GM21360 (cell line): ENCODE data around the gene RUNX3.
"Not testable (repeated sequence)": the region's sequence is repeated elsewhere in the genome, so short reads cannot be mapped to it uniquely, and the experiment has no call there.

Source experiments
- ATAC-seq: cut with Tn5 transposase; IDR thresholded peaks from one replicate; pipeline ENCODE4 v1.9.1; 2021; ENCODE audit warnings: mild to moderate bottlenecking, moderate library complexity; ENCODE audit not compliant: unreplicated experiment

The RUNX3 gene

DNA sequence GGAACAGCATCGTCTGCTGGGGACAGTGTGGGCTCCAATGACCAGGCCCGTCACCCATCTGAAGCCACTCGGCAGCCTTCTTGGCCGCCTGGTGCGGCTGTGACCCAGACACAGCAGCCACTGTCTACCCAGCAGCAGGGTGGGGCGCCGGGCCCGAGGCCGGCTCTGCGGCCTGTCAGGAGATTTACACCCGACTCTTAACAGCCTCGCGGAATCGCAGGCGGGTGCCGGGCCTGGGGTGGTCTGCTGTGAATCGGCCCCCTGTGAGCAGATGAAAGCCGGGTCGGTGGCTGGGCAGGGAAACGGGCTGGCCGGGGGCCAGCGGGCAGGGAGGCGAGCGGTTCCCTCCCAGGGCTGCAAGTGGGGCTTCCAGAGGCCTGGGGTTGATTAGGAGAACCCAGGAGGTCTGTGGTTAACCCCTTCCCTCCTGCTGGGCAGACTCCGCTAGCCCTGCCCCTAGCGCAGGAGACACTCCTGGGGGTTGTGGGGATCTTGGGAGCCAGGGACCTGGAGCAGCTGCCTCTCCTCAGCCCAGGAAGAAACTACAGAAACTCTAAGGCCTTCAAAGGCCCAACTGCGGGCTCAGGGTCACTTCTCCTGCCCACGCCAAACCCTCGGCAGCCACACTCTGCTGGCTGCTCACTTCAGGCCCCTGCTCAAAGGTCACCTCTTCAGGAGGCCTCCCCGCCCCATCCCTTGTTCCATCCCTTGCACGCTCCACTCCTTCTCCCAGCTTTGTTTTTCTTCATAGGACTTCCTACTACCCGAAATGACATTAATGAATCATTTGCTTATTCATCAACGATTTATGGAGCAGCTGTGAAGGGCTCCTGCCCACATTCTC is 15.6 kb downstream of the RUNX3 start:
- no peak for ATAC-seq

DNA sequence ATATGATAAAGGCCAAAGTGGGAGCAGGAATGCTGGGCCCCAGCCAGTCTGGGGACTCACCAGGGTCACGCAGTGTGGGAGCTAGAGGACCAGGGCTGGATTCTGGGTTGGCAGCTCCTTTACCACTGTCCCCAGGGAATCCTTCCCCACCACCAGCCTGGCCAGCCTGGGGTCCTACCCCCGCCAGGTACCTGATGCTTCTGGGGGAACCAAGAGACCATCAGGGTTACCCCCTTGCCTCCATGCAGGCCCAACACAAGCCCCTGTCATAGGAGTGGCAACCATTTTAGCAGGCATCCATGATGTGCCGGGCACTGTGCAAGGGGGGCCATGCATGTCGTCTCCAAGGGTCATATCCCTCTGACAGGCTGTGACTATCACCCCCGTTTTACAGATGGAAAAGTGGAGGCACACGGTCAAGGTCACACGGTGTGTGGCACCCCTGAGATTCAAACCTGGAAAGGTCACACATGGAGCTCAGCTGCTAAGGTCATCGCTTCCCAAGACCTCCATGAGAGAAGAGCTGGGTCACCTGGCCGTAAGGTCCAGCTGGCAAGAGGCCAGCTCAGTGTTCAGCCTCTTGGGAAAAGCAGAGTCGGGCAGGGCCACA is 16.4 kb downstream of the RUNX3 start:
- no peak for ATAC-seq

DNA sequence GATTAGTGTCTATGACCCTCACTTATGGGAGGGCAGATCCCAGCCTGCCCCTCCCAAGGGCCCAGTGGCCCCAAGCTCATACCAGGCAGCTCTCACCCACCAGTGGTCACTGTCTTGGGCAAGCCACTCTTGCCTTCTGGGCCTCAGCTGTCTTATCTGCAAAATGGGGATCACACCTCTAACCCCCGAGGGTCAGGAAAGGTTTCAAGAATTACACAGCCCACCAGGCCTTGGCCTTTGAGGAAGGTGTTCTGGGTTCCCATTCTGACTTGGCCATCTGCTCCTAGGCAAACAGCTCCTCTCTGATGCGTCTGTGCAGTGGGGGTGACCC is 16.8 kb downstream of the RUNX3 start:
- no peak for ATAC-seq

GRCh38 chr1:24912376-24913273 is 17.5 kb downstream of the RUNX3 start:
- no peak for ATAC-seq

DNA sequence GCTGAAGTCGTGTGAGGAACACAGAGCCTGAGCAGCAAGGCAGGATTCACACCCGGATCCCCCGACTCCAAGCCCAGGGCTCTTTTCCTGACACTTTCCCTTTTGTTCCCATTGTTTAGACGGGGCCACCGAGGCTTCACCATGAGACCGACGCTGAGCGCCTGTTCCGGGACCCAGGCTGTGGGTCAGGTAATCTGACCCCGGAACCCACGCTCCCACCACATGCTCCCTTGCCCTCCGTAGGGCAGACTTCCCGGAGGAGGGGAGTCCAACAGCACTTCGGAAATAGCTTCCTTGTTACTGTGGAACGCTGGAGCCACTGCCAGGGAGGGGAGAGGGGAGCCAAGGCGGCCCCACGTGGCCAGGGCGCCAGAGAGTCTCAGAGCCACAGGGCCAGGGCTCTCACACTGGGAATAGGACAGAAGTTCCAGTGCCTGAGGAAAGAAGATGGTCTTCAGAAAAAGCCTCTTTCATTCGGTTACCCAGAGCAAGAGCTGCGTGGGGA is 18.4 kb downstream of the RUNX3 start:
- ATAC-seq: no peak

- no peak for ATAC-seq
Observed at GRCh38 chr1:24910751-24911650, 19.1 kb downstream of the RUNX3 start.

GRCh38 chr1:24910210-24910609 is 19.9 kb downstream of the RUNX3 start:
- ATAC-seq: no peak

DNA sequence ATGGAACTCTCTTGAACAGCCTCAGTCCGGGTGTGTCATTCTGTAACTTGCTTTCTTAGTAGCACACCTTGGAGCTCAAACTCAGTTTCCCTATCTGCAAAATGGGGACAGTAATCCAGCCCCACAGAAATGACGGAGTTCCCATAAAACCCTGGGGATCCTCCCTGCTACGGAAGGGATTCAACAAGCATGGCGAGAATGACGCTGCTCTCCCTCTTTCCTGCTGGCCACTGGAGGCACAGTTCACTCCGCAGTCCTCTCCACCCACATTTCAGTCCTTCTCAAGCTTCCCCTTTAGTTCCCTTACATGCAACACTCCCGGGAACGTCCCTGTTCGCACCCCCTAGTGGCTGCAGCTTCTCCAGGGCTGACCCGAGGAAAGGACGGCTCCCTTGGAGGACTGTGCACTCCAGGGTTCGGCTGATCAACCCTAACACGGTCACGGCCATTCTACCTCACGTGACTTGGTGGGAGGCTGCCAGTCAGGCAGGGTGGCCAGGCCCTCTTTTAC is 20.6 kb downstream of the RUNX3 start:
- ATAC-seq: no peak

- no peak for ATAC-seq
Observed at GRCh38 chr1:24908591-24909259, 21.4 kb downstream of the RUNX3 start.

DNA sequence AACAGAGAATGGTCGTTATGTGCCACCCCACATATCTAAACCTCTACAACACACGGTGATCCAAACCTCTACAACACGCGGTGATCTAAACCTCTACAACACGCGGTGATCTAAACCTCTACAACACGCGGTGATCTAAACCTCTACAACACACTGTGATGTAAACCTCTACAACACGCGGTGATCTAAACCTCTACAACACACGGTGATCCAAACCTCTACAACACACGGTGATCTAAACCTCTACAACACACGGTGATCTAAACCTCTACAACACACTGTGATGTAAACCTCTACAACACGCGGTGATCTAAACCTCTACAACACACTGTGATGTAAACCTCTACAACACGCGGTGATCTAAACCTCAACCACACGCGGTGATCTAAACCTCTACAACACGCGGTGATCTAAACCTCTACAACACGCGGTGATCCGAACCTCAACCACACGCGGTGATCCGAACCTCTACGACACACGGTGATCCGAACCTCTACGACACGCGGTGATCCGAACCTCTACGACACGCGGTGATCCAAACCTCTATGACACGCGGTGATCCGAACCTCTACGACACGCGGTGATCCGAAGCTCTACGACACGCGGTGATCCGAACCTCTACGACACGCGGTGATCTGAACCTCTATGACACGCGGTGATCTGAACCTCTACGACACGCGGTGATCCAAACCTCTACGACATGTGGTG is 22.3 kb downstream of the RUNX3 start:
- ATAC-seq: not testable (repeated sequence)

DNA sequence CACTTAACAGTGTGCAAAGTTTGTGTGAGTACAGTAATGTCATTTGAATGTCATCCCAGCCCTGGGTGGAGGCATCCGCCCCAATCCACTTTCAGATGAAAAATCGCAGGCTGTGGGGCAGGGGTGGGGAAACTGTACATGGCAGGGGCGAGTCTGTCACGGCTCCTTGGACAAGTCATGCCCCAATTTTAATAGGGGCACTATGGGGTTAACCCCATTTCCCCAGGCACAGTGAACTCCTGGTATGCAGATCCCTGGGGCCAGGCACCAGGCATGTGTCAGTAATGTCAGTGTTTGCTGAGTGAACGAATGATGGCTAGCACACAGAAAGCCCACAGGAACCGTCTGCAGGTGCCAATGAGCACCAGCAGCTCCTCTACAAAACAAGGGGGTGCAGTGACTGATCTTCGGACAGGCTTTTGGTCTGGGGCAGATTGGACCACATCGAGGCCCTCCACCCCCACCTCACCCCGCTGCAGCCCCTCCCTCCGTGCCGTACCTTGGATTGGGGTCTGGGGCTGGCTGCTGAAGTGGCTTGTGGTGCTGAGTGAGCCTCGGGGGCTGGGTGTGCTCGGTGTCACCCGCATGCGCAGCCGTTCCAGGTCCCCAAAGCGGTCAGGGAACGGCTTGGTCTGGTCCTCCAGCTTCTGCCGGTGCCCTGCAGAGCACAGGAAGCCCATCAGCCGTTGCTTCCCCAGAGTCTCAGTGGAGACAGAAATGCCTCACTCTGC is 23.2 kb downstream of the RUNX3 start:
- no peak for ATAC-seq

DNA sequence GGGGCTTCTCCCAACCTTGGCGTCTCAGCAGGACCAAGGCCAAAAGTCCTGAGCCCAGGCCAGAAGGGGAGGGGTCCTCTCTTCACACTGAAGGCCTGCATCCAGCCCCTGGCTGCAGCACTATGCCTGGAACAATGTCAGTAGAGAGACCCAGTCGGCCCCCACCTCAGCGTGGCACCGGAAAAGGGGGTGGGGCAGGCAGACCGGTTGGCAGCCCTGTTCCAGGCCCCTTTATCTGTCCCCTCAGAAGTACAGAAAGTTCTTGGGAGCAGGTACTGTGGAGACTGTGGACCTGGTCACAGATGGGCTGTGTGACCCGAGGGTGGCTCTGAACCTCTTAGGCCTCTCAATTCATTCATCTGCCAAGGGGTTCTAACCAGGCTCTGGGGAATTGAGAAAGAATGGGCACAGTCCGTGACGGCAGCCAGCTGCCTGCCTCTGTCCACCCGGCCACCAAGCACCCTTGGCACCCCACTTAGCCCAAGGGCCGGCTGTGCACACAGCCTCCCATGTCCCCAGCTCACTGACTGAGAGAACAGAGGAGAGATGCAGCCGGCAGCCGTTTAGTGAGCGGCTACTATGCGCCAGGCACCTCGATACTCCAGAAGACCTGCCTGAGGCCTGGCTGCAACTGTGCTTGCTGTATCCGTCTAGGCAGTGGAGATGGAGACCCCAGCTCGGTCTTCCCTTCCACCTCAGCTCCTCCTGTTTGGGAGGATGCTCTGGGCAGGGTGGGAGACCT is 23.9 kb downstream of the RUNX3 start:
- ATAC-seq: no peak

DNA sequence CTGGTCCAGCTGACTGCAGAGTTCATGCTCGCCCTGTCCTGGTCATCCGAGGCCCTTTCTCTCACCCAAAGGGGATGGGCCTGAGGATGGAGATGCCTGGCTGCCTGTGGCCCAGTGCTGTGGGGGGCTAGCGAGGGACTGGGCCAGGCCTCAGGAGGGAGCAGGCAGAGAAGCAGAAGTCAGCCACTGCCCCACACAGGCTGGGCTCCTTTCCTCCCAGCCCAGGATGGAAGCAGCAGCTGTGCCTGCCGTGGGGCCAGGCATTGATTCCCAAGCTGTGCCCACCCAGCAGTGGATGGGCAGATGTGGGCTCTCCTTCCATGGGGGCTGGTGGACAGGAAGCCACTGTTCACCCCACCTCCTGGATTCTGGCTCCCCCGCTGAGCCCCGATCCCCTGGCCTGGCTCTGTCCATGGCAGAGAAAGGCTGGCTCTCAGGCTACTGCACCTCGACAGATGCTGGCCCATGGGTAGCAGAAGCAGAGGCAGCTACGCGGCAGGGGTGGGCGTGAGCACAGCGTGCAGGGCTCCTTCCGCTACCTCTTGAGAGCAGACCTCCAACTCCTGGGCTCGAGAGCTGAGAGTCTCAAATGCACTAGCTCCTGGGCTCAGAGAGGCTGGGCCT is 24.6 kb downstream of the RUNX3 start:
- ATAC-seq: no peak

DNA sequence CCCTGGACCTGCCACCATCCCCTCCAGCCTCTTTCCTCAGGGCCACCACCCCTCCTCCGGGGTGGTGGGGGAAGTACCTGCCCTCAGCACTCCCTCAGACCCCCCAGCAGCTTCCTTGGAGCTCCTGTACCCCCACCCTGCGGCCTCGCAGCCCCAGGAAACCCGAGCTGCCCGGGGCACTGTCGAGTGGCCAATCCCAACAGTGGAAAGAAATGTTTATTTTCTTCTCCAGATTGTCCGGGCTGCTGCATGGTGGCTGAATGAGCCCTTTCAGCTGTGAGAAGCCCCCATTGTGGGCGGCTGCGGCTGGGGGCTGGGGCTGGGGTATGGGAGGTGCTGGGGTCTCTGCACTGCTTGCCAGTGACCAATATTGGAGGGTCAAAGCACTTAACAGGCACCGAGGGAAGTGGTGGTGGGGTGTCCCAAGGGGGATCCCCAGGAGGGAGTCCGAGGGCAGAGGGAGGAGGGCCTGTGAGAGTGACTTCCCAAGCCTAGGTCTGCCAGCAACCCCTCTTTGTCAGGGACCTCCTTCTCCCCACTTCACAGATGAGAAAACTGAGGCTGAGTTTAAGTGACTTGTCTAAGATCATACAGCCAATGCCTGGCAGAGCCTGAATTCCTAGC is 25.2 kb downstream of the RUNX3 start:
- ATAC-seq: no peak

- ATAC-seq: no peak
Observed at GRCh38 chr1:24903955-24904730, 25.9 kb downstream of the RUNX3 start.

DNA sequence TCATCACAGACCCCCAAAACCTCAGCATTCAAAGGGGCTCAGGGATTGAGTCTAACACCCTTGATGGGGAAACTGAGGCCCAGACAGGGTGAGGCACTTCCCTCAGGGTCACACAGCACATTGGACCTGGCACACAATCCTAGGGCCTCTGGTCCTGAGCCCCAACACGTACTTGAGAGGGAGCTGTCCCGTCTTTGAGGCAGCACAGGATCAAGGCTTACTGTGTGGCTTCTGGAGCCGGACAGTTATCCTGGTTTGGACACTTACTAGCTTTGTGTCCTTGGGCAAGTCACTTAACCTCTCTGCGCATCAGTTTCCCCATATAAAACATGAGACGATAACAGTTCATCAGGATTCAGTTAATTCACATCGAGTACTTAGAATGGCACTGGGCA is 26.5 kb downstream of the RUNX3 start:
- no peak for ATAC-seq
